Activated T-cell treated with anti-CD3 and anti-CD28 coated beads, Interleukin-2, amount 50 U/mL, for 4 hours (primary cell): ENCODE results near the gene PICK1. TPM values are rescaled to one million over a fixed set of nuclear protein-coding genes. Genes with fewer than 3 reads are reported as not detected.
A peak's percentile ranks its signal among the peaks of the same experiment; 100 is the strongest.
"Not testable (repeated sequence)": the region's sequence is repeated elsewhere in the genome, so short reads cannot be mapped to it uniquely, and the experiment has no call there.

ENCODE experiments used
- ATAC-seq, 2 donors: fragments of 200-7000 bp; cut with Tn5 transposase; one replicate each; pipeline ENCODE4 v1.10.0; 2021
- DNase-seq: peaks from one replicate; pipeline ENCODE4 v3.0.0-alpha.2; 2020
- H3K27me3 Mint-ChIP-seq: one replicate; pipeline ENCODE4 v1.8.0; 2021; ENCODE audit warnings: low read depth, mixed read lengths
- H3K36me3 Mint-ChIP-seq: one replicate; pipeline ENCODE4 v1.8.0; 2022; ENCODE audit warnings: mixed read lengths; ENCODE audit not compliant: insufficient read depth
- H3K4me1 Mint-ChIP-seq: one replicate; pipeline ENCODE4 v1.8.0; 2021; ENCODE audit warnings: low read depth, mixed read lengths
- H3K4me3 Mint-ChIP-seq: one replicate; pipeline ENCODE4 v1.8.0; 2021; ENCODE audit warnings: mild to moderate bottlenecking, moderate library complexity, mixed read lengths
- H3K9me3 Mint-ChIP-seq: one replicate; pipeline ENCODE4 v1.8.0; 2021; ENCODE audit warnings: mixed read lengths
- total RNA-seq, 3 donors: library from RNA; stranded (reverse); gene quantifications; one replicate each; pipeline ENCODE4 v1.2.1, GENCODE V29; 2021

The PICK1 gene
- total RNA-seq, 3 donors from 2014 or later: 21.7 to 24.2 (median 23.1) TPM

DNA sequence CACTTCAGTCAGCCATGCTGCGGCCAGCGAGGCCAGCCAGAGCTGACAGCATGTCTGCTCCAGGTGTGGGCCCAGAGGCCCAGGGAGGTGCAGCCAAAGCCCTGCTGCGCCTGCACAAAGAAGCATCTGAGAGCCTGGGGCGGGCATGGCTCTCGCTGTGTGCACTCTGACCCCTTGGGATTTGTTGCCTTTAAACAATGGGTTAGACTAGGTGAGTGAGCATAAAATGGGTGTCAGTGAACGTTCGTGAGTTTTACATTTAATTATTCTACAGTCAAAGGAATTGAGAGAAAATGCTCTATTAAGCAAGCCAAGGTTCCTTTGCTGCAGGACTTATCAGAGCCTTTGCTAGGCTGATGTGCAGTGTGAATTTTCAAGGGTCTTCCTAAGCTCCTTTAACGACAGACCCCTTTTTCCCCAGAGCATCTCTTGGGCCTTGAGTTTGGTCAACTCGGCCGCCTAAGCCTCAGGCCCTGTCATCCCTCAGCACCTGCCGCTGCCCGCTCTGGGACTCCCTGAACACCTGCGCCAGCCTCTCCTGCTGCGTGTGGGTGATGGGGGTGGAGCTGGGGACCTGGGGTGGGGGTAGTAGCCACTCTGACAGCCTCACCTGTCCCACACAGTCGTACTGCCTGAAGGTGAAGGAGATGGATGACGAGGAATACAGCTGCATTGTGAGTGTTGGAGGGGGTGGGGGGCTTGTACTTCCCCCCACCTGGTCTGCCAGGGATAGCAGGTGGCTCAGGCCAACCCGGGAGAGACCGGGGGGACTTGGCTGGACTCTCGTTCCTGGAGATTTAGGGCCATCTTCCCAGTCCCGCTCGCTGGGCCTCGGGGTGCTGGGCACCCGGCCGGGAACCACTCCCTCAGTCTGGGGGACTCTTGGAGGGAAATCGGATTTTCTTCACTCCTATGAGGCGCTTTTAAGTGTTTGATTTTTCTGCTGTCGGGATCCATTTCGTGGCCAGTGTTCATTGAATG is 16.2 kb downstream of the PICK1 start:
- Mint-ChIP-seq H3K36me3 (peaks cover 10% of the 10 kb centered on the region), H3K9me3 (no peaks in the 10 kb centered on the region), H3K4me3 (no peak overlapping the region), H3K4me1 (no peaks in the 10 kb centered on the region), H3K27me3 (no peaks in the 10 kb centered on the region)
- ATAC-seq (no peak), DNase-seq (no peak)

DNA sequence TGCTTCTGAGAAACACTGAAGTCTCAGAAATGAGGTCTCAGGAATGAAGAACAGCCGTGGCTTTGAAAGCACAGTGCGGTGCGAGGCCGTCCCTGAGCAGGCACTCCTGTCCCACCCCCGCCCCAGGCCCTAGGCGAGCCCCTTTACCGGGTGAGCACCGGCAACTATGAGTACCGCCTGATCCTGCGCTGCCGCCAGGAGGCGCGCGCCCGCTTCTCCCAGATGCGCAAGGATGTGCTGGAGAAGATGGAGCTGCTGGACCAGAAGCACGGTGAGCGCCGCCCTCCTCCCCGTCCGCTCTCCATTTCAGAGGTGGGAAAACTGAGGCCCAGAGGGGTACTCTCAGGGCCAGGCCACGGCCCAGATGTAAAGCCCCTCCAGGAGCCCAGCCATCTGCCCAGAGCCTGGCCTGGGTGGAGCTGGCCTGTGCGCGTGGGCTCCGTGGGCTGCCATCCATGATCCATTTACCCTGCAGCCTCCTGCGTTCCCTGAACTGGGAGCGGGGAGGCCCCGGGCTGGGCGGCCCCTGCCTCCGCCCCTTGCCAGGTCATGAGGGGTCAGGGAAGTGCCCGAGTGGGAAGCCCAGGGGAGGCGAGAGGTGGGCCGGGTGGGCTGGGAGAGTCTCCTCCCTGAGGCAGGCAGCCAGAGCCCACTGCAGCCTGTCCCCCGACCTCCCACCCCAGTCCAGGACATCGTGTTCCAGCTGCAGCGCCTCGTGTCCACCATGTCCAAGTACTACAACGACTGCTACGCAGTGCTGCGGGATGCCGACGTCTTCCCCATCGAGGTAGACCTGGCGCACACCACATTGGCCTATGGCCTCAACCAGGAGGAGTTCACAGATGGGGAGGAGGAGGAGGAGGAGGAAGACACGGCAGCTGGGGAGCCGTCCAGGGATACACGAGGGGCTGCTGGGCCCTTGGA is 17.2 kb downstream of the PICK1 start:
- H3K4me3 Mint-ChIP-seq: no peak overlapping the region
- no peaks in the 10 kb centered on the region for H3K4me1 Mint-ChIP-seq
- no peak for ATAC-seq
- no peak for DNase-seq
- peaks cover under 1% of the 10 kb centered on the region for H3K27me3 Mint-ChIP-seq
- H3K36me3 Mint-ChIP-seq: peaks cover 10% of the 10 kb centered on the region
- no peaks in the 10 kb centered on the region for H3K9me3 Mint-ChIP-seq

GRCh38 chr22:38075105-38075825 is 18.1 kb downstream of the PICK1 start:
- Mint-ChIP-seq H3K4me1 (no peaks in the 10 kb centered on the region), H3K27me3 (peaks cover 9% of the 10 kb centered on the region), H3K9me3 (no peaks in the 10 kb centered on the region), H3K4me3 (no peak overlapping the region), H3K36me3 (peaks cover 3% of the 10 kb centered on the region)
- ATAC-seq (no peak), DNase-seq (no peak)

DNA sequence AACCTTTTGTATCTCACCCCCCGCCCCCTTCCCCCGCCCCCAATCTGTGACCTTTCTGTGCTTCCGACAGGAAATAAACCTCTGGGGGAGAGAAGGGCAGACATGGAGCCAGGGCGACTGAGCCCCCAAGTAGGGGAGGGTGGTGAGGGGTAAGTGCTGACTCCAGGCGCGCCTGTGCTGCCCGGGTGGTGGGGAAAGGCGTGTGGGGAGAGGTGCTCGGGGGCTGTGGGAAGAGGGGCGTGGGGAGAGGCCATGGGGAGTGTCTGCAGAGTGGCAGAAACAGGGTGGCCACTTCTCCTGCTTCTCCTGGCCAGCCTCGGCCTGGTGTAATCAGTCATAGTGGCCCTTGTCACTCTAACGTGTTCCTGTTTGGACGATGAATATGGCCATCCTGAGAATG is 18.8 kb downstream of the PICK1 start:
- Mint-ChIP-seq H3K4me3 (no peak overlapping the region), H3K36me3 (peaks cover 1% of the 10 kb centered on the region), H3K27me3 (peaks cover 10% of the 10 kb centered on the region), H3K9me3 (no peaks in the 10 kb centered on the region), H3K4me1 (no peaks in the 10 kb centered on the region)
- ATAC-seq (no peak), DNase-seq (no peak)

DNA sequence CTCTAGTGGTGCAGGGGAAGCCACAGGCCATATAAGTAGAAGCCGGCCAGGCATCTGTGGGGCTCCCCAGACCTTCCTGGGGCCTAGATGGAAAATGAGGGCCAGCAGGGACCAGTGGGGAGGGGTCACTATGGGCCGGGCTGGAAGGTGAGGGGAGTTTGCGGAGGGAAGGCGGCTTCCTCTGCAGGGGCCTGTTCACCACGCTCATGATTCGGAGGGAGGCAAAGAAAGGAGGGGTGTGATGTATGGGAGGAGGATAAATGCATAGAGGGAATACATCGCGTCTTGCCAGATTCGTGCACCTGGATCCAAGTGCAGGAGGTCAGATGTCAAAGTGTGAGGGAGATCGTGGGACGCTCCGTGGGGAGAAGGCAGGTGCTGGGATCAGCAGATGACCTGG is 19.9 kb downstream of the PICK1 start:
- Mint-ChIP-seq H3K36me3 (peaks cover 1% of the 10 kb centered on the region), H3K9me3 (no peaks in the 10 kb centered on the region), H3K27me3 (peaks cover 14% of the 10 kb centered on the region), H3K4me3 (no peak overlapping the region), H3K4me1 (no peaks in the 10 kb centered on the region)
- DNase-seq: no peak
- no peak for ATAC-seq

GRCh38 chr22:38077595-38077994 is 20.4 kb downstream of the PICK1 start:
- Mint-ChIP-seq H3K36me3 (peaks cover 1% of the 10 kb centered on the region), H3K27me3 (peaks cover 14% of the 10 kb centered on the region), H3K4me3 (no peak overlapping the region), H3K9me3 (no peaks in the 10 kb centered on the region), H3K4me1 (no peaks in the 10 kb centered on the region)
- no peak for DNase-seq
- ATAC-seq: no peak

DNA sequence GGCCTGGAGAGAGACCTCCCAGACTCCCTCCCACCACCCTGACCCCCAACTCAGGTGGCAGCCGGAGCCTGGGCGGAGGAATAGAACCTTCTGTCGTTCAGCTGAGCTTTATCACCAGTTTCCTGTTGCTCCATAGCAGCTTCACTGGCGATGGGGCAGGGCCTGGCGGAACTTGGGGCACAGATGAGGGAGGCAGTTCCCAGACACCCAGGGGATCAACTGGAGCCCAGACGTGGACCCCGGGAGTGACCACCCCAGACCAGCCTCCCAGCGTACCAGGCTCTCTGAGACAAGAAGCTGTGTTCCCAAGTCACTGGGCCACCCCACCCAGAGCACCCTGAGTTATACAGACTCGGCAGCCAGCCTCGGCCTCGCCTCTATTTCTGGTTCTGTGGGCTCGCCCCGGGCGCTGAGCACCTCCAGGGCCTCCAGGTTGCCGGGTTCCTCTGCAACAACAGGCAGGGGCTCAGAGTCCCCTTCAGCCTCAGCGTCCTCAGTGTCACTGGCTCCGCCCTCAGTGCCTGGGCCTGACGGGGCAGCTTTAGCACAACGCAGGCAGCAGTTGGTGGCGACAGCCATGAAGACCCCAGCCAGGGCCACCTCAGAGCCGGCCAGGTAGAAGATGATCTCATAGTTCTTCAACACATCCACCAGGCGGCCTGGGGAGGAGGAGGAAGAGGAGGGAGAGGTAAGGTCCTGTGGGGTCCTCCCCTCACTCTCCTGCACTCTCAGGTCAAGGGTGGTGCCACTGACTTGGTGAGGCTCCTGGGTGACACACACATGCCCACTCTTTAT is 21.0 kb downstream of the PICK1 start:
- Mint-ChIP-seq H3K36me3 (peaks cover 1% of the 10 kb centered on the region), H3K27me3 (peaks cover 19% of the 10 kb centered on the region), H3K4me1 (no peaks in the 10 kb centered on the region), H3K4me3 (no peak overlapping the region), H3K9me3 (no peaks in the 10 kb centered on the region)
- DNase-seq (no peak), ATAC-seq (no peak)

DNA sequence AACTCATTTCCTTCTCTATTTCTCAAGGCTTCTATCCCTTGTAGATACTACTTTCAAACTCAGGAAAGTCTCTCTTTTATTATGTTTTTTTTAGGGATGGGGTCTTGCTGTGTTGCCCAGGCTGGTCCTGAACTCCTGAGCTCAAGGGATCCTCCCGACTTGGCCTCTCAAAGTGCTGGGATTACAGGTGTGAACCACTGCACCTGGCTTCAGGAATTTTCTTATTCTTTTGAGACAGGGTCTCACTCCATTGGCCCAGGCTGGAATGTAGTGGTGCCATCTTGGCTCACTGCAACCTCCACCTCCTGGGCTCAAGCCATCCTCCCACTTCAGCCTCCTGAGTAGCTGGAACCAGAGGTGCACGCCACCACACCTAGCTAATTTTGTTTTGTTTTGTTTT is 22.0 kb downstream of the PICK1 start:
- not testable (repeated sequence) for H3K36me3 Mint-ChIP-seq, DNase-seq, H3K4me3 Mint-ChIP-seq, H3K4me1 Mint-ChIP-seq, ATAC-seq, H3K9me3 Mint-ChIP-seq
- H3K27me3 Mint-ChIP-seq: peaks cover 22% of the 10 kb centered on the region

DNA sequence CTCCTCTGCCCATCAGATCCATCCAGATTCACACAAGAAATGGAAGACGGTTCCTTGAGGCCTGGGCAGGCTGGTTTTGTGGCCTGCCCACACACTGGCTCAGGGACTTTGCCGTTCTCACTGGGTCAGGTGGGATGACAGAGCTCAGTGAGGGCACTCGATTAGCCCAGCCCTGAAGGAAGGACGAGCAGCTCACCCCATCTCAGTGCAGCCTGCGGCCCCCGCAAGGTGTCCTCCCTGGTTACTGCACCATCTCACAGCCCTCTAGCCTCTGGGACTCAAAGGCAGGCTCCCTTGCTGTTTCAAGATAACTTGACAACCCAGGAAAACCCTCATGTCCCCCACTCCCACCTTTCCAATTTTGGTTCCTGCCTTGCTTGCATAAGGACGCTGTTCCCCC is 22.6 kb downstream of the PICK1 start:
- Mint-ChIP-seq H3K4me1 (no peaks in the 10 kb centered on the region), H3K36me3 (no peaks in the 10 kb centered on the region), H3K9me3 (no peaks in the 10 kb centered on the region), H3K27me3 (peaks cover 22% of the 10 kb centered on the region), H3K4me3 (no peak overlapping the region)
- DNase-seq (no peak), ATAC-seq (no peak)

- Mint-ChIP-seq H3K36me3 (no peaks in the 10 kb centered on the region), H3K9me3 (no peaks in the 10 kb centered on the region), H3K27me3 (peaks cover 22% of the 10 kb centered on the region), H3K4me3 (no peak overlapping the region), H3K4me1 (no peaks in the 10 kb centered on the region)
- ATAC-seq (no peak), DNase-seq (no peak)
These were observed 23.3 kb downstream of the PICK1 start for GRCh38 chr22:38080474-38080849.

DNA sequence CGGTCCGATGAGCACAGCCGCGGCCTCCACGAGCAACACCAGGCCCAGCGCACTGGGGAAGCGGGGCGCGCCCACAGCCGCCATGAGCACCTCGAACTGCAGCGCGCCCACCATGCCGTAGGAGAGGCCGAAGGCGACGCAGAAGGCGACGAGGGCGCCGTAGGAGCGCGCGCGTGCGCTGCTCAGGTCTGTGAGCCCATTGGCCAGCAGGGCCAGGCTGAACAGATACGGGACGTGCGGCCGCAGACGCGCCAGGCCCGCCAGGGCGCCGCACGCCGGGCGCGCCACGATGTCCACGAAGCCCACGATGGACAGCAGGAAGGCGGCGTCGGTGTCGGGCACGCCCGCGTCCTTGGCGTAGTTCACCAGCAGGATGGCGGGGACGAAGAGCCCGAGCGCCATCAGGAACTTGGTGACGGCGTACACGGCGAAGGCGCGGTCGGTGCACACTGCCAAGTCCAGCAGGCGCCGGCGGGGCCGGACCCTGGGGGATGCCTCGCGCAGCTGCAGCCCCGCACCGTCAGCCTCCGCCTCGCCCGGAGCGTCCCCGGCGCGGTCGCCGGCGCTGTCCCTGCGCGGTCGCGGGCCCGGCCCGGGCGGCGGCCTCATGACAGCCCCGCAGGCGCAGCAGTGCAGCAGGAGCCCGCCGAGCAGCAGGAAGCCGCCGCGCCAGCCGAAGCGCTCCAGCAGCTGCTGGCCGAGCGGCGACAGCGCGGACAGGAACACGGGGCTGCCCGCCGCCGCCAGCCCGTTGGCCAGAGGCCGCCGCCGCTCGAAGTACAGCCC is 23.8 kb downstream of the PICK1 start:
- H3K4me1 Mint-ChIP-seq: no peaks in the 10 kb centered on the region
- H3K27me3 Mint-ChIP-seq: peaks cover 22% of the 10 kb centered on the region
- no peak overlapping the region for H3K4me3 Mint-ChIP-seq

GRCh38 chr22:38081636-38081940 is 24.4 kb downstream of the PICK1 start:
- Mint-ChIP-seq H3K9me3 (no peaks in the 10 kb centered on the region), H3K36me3 (no peaks in the 10 kb centered on the region), H3K4me3 (no peak overlapping the region), H3K4me1 (no peaks in the 10 kb centered on the region), H3K27me3 (peaks cover 22% of the 10 kb centered on the region)
- ATAC-seq (no peak), DNase-seq (no peak)

More for the DNA sequence above, 23.8 kb downstream of the PICK1 start:
- peak; percentile 54 to 65 for ATAC-seq
- Mint-ChIP-seq H3K36me3 (no peaks in the 10 kb centered on the region), H3K9me3 (no peaks in the 10 kb centered on the region)
- no peak for DNase-seq
